ENCODE measurements around the gene PKD2.
A peak's percentile ranks its signal among the peaks of the same experiment; 100 is the strongest.

The PKD2 gene

DNA sequence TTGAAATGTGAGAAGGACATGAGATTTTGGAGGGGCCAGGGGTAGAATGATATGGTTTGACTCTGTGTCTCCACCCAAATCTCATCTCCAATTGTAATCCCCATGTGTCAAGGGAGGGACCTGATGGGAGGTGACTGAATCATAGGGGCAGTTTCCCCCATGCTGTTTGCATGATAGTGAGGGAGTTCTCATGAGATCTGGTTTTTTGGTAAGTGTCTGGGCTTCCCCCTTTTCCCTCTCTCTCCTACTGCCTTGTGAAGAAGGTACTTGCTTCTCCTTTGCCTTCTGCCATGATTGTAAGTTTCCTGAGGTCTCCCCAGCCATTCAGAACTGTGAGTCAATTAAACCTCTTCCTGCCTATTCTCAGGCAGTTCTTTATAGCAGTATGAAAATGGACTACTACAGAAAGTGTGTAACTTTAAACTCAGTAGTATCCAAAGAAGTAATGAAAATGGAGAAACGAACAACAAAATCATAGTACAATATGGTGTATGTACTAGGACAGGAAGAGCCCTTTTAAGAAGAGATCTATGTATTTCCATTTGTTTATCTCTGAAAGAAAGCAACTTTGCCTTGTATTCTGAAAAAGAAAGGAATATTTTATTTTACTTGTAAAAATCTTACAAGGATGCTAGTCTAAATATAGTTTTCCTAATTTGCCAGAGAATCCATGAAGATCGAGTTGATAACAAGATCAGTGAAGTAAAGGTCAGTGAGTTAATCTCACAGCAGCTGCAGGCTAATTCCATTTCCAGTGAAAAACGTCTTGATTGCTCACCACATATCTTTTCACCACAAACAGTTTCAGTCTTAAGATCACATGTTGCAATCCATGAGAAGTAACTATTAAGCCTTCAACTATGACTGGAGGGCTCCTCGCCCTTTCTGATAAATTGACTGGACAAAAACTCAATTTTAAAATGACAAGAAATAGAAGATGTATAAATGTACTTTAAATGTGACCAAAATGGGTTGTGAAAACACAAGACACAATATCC lies 20.5 kb downstream of the PKD2 start:
- DNase-seq: peak; percentile 30

DNA sequence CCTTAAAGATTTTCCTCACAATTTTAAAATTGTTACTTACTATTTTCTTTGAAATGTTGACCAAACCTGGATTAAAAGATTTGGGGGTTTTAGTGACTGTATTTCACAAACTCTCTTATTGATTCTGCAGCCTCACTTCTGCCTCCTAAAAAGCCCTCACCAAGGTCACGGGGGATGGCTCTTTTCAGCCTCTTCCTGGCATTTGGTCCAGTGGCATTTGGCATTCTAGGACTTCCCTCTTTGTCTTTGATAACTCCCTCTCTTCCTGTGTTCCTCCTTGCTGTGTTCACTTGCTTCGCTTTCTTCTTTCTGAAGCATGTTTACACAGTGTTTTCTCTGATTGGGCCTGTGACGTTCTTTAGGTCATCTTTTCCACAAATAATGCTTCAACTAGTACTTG lies 21.5 kb downstream of the PKD2 start:
- DNase-seq: no peak

DNA sequence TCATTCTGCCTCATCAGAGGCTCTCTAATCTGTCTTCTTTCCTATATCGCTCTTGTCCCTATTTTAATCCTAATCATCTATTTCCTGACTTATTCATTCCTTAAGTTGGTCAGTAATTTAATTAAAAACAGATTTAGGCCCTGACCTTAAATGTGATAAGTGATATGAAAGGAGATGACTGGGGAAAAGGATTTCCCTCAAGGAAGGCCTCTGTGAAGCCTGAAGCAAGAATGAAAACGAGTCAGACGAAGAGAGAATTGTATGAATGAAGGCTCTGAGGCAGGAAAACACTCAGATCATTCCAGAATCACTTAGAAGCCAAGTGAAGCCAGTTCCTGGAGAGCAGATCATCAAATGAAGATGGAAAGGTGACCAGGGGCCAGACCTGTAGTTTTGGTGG lies 22.1 kb downstream of the PKD2 start:
- DNase-seq: no peak

DNA sequence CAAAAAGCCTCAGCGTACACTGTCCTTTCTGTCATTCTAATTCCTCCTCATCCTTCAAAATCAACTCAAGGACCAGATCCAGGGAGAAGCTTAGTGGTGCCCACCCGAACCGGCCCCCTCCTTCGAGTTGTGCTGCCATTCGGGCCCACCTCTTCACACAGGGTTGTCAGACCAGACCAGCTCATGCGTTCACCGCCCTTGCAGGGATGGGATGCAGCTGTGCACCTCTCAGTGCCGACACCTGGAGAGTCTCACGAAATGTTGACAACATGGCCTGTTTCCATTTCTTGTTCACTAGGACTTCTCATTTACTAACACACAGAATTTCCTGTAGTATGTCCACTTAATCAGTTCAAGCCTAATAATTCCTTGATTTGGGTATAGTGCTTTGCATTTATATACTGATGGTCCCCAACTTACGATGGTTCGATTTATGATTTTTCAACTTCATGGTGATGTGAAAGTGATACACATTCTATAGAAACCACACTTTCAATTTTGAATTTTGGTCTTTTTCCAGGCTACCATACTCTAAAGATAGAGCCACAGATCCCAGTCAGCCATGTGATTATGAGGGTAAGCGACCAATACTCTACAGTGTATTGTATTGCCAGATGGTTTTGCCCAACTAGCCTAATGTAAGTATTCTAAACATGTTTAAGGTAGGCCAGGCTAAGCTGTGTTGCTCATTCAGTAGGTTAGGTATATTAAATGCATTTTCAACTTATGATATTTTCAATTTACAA lies 23.3 kb downstream of the PKD2 start:
- DNase-seq: peak; percentile 62

DNA sequence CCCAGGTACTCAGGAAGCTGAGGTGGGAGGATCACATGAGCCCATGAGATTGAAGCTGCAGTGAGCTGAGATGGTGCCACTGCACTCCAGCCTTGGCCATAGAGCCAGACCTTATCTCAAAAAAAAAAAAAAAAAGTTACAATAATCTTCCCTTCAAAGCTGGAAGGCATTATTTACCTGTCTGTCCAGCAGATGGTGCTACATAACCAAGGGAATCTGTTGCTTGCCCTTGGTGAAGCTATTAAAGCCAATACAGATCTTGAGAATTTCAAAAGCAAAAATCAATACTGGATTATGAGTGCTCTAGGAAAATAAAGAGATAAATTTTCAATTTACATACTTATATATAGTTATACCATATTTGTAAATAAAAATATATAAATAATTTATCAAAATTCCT lies 25.9 kb downstream of the PKD2 start:
- DNase-seq: peak; percentile 59

DNA sequence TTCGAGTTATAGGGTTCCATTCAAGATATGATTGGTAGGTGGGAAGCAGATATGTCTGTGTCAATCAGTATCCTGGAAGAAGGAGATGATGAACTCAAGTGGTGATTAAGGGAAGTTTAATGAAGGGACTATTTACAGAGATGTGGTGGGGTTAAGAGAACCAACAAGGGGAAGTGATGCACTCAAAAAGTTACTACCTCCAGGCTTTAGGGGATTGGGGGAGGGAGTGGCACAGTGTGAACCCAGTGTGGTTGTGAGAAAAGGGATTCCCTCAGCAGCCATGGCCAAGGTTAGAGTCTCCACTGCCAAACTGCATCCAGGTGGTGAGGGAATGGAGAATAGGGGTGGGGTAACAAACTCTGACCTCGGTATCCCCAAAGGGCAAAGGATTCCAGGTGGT lies 27.9 kb downstream of the PKD2 start:
- DNase-seq: no peak

DNA sequence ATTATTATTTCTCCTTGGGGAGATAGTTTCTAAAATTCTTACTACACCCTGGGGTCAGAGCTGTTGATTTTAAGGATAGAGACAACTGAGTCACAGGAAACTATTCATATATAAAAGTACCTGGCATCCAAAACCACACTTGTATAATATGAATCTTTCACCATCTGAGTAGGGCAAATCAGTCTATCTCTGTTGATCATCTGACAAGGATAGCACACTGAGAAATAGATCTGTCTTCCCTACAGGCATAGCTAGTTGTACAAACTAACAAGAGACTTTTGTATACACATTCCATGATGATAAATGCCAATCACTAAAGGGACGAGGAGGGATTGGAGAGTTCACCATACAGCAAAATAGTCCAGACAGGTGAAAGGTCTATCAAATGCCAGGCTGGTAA lies 30.0 kb downstream of the PKD2 start:
- DNase-seq: no peak

DNA sequence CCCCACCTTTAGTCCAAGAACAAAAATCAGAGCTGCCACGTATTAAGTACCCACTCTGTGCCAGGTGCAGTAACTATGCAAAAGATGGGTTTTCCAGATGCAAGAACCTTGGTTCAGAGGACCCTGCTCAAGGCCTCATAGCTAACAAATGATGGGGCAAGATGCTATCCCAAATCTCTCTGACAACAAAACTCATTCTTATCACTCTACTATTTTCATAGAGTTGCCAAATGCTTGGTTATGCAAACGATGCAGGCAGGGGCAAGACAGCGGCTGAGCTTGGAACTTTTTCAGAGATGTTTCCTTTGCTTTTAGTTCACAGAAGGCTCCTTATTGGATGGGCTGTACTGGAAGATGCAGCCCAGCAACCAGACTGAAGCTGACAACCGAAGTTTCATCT lies 30.5 kb downstream of the PKD2 start:
- DNase-seq: no peak

DNA sequence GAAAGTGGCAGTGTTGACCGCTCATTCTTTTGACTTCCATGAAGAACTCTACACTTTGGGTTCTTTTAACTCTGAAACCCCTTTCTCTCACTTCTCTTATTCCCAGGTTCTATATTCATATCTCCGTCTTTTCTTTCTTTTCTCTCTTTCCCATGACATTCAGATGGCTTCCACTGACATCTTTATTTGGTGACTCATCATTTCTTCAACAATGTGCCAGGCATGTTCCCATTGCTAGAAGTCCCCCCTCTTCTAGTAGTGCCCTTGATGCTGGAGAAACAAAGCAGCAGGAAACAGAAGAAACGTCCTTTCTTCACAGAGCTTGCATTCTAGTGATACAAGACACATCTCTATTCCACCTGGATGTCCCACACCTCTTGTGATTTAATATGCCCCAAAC lies 33.3 kb downstream of the PKD2 start:
- DNase-seq: no peak

DNA sequence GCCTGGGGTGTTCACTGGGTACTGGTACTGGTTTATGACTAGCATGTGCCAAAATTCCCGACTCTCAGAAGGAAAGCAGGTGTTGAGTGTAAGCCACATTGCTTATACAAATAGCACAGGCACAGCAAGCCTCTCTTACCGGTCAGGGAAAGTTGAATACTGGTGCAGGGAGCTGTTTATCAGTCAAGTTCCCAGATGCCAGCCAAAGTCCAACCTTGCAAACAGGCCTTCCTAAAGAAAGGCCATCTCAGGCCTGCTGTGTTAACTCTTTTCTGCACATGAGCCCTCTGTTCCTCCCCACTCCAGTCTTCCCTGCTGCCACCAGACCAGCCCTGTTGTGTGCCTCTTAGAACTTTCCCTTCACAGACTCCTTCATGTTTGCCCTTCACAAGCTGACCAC lies 34.2 kb downstream of the PKD2 start:
- no peak for DNase-seq

DNA sequence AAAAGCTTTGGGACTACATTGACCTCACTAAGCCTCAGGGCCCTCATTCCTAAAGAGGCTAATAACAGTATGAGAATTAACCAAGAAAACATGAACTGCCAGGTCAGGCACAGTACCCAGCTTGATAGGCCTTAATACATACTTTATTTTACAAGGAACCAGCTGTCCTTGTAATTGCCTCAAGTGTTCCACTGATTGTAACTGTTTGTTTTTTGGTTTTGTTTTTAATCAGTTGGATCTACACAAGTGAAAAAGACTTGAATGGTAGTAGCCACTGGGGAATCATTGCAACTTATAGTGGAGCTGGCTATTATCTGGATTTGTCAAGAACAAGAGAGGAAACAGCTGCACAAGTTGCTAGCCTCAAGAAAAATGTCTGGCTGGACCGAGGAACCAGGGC lies 35.6 kb downstream of the PKD2 start:
- DNase-seq: no peak

DNA sequence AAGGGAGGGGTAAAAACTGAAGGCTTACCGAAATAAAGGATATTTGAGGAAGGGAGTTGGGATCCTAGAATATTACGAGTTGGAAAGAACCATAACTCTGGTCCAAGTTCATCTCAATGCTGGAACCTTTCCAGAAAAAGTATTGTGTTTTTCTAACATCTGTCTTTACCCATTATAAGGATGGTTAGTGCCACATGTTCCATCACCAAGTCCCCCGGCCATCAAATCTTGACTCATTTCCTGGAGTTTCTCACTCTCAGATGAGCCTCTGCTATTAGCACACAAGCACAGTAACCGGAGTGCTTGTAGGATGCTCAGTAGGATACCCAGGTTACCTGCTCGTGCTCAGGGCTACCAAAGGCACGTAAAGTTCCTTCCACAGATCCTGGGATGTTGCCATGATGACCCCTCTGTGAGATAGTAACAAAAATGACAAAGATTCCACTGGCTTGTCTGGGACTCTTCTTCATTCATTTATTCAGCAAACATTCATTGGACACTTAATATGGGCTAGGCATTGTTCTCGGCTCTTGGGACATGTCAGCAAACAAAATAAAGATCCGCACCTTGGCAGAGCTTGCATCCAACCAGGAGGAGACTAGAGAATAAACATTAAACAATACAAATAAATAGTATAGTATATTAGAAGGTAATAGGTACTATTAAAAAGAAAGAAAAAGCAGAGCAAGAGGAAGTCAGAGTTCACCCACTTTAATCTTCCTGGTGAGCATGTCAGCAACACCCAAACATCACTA lies 36.3 kb downstream of the PKD2 start:
- no peak for DNase-seq

DNA sequence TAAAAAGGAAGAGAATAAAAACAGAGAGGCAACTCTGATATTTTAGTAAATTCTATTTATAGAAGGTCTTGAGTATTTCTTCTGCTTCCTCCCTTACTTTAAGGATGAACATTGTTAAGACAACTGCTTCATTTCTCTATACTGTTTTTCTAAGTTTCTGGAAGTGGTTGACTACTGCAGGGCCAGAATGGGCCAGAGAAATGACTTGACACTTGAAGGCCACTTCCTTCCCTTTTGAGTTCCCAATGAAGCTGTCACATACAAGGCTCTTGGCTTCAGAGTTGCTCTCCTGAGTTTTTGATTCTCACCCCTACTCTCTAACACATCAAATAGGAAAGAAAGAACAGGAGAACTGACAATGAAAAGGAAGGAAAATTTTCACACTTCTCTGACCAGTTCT lies 37.6 kb downstream of the PKD2 start:
- no peak for DNase-seq

DNA sequence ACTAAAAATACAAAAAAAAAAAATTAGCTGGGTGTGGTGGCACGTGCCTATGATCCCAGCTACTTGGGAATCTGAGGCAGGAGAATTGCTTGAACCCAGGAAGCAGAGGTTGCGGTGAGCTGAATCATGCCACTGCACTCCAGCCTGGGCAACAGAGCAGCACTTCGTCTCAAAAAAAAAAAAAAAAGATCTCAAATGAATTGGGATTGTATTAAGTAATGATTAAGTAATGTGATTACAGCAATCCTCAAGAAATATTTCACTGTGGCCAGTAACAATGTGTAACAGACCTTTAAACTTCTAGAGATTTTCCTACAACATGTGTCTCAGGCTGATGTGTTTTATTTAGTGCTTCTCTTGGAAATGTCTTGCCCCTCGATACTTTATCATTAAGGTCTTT lies 46.8 kb downstream of the PKD2 start:
- no peak for DNase-seq

DNA sequence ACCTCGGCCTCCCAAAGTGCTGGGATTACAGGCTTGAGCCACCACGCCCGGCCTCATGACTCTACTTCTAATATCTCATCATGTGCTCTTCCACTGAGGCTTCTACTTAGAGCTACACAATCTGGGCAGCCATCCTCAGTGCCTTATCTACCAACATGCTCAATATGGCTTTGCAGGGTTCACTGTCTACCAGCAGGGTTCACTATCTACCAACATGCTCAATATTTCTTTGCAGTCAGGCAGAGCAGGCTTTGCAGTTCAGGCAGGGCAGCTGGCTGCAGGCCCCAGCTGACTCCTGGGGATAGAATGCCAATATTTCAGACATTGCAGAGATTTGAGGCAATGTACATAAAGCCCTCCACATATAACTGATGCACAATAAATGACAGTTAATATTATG lies 47.5 kb downstream of the PKD2 start:
- peak; percentile 51 for DNase-seq

DNA sequence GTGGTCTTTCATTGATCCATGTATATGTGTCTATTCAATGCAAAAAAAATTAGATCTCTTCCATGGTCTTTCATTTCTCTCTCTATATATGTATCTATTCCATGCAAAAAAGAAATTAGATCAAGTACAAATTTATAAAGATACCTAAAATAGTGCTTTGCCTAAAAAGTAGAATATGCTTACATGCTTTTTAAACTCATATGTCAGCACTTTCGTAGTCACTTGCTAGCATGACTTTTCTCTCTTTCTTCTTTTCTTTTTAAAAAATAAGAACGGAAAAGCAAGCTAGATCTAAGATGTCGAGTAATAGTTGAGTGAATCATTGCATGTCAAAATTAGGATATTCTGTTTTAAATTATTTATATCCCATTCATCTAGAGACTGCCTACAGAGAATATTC lies 50.9 kb downstream of the PKD2 start:
- no peak for DNase-seq

DNA sequence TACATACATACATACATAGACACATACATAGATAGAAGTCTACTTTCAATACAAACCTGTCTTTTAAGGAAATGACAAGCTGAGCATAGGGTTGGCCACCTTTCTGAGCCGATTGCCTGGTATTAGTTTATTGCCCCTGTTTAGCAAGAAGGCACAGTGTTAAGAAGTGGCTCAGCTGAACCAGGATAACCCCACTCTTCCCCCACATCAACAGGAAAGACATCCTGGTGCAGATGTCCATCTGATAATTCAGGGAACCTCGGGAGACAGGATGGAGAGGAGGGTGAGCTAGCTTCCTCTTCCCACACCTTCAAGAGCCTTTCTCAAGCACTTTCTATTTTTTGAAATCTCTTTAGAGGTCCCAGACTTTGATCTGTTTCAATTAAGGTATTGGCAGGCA lies 52.3 kb downstream of the PKD2 start:
- no peak for DNase-seq

DNA sequence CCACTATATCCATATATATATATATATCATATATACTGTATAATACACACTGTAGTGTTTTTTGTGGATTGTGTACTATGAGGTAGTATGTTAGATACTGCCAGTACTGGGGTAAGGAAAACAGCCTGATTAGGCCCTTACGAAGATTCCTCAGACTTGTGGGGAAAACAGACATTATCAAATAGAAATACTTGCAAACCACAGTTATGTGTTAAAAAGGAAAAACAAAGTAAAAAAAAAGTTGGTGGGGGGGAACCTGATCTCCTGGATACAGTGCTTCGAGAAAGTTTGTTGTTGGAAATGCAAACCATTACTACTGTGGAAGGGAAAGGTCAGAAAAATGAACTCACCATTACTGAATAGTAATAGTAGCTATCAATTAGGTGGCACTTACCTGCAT lies 53.0 kb downstream of the PKD2 start:
- no peak for DNase-seq

DNA sequence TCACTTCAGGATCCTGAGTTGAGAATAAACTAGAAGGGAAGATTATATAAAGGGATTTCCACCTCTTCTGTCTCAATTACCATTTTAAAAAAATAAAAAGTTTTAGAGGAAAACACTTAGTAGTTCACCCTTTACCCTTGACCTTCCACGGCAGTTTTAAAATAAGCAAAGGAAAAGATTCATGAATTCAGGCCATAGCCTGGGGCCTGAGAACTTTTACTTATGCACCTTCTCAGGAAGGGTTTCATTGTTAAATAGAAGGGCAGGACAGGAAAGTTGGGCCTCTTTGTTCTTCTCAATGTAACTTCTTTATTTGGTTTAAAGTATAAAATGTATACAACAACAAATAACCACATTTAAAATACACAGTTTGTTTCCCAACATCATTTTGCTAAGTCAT lies 54.9 kb downstream of the PKD2 start:
- DNase-seq: no peak

DNA sequence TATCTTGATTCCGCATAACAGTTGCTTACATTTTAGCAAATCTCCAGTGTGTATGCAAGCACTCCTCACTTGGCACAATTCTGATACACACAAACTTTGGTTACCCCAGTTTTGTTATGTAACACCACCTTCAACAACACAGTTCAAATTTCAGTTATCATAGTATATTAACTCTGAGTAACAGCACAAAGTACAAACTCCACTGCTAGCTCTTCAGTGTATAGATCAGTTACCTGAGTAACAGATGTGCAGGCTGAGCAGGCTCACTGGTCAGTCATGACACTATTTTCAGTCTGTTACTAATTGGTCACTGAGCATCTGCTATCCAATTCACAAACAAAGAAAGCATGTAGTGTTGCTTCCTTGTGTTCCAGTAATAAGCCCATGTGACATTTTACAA lies 55.4 kb downstream of the PKD2 start:
- no peak for DNase-seq

DNA sequence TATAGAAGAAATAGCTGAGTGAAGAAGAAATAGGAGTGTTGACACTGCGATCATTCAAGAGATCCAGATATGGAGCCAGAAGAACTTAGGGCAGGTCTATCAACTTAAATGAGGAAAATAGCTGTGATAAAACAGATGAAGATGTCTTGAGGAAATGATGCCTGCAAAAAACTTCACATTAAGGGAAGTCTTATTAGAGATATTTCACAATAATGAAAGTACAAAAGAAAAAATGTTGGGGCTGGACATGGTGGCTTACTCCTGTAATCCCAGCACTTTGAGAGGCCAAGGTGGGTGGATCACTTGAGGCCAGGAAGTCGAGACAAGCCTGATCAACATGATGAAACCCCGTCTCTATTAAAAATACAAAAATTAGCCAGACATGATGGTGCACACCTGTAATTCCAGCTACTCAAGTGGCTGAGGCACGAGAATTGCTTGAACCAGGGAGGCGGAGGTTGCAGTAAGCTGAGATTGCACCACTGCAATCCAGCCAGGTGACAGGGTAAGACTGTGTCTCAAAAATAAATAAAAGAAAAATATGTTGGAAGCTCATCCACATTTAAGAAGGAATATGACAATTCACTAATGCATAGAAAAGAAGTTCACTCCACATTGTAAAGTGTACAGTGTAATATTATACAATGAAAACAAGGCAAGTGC lies 56.3 kb downstream of the PKD2 start:
- no peak for DNase-seq

DNA sequence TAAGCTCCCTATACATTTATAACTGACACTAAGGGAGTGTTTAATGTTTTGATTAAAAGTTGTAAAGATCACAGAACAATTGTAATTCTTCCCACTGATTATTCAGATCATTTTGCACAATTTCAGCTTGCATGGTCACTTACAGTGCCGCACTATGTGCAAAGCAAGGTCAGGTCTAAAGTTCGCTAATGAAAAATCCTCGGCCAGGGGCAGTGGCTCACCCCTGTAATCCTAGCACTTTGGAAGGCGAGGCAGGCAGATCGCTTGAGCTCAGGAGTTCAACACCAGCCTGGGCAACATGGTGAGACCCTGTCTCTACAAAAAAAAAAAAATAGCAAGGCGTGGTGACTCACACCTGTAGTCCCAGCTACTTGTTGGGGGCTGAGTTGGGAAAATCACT lies 57.0 kb downstream of the PKD2 start:
- DNase-seq: no peak

DNA sequence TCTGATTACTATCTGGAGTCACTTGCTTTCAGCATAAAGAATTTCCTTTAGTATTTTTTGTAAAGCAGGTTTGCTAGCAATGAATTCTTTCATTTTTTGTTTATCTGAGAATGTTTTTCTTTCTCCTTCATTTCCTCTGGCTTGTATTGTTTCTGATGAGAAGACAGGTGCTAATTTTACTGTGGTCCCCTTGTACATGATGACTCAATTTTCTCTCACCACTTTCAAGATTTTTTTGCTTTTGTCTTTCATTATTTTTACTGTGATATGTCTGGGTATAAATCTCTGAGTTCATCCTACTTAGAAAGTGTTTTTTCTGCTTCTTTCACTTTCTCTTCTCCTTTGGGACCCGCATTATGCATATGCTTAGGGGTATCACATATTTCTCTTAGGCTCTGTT lies 62.6 kb downstream of the PKD2 start:
- DNase-seq: no peak

Data from RPMI8226 (cell line).